Fibroblast of the conjunctiva (primary cell): ENCODE measurements around the gene OLFM1.

ENCODE experiments used
- DNase-seq: peaks from one replicate; pipeline ENCODE4 v3.0.0-alpha.2; 2010; ENCODE audit warnings: low read depth

The OLFM1 gene

DNA sequence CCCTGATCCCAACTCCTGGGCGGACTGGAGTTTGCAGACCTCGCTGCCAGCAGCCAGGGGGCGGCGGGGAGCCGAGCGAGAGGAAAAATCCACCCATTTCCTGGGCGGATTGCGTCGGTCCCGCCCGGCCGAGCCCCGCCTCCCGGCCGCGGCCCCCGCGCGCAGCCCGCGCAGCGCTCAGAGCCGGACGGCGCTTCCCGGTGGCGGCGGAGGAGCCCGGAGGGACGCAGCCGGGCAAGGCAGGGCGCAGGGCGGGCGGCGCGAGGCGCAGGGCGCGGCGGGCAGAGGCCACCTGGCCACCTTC, at the start of gene OLFM1:
TSS of gene OLFM1 (plus strand) at position 180 of the 304 bp plus-strand sequence. CDS start 322 bp downstream, outside the sequence.
- DNase-seq: peak; percentile 21

DNA sequence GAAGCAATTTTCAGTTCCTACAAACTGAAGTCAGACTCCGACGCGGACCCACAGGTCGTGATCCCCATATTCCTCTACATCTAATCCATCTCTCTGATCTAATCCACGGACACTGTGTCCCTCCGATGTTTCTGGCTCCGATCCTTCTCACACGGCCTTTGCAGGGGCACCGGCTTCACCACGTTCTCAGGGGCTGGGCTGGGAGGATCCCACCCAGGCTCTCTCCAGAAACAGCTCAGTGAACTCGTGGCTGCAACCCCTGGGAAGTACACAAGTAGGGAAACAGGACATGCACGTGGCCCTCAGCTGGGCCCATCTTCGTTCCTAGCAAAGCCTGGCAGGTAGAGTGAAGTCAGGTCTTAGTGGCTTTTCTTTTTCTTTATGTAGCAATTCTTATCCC, 49.1 kb upstream of the OLFM1 start:
- no peak for DNase-seq

DNA sequence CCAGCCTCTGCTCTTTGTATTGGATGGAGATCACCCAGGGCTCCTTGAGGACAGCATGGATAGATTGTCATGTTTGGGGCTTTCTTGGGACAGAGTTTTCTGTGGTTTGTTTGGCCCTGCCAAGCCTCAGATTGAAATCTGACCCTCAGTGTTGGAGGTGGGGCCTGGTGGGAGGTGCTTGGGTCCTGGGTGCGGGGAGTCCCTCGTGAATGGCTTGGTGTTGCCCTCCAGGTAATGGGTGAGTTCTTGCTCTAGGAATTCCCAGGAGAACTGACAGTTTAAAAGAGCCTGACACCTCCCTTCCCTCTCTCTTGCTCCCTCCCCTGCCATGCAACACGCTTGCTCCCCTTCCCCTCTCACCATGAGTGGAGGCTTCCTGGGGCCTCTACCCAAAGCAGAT, 48.6 kb upstream of the OLFM1 start:
- DNase-seq: no peak

DNA sequence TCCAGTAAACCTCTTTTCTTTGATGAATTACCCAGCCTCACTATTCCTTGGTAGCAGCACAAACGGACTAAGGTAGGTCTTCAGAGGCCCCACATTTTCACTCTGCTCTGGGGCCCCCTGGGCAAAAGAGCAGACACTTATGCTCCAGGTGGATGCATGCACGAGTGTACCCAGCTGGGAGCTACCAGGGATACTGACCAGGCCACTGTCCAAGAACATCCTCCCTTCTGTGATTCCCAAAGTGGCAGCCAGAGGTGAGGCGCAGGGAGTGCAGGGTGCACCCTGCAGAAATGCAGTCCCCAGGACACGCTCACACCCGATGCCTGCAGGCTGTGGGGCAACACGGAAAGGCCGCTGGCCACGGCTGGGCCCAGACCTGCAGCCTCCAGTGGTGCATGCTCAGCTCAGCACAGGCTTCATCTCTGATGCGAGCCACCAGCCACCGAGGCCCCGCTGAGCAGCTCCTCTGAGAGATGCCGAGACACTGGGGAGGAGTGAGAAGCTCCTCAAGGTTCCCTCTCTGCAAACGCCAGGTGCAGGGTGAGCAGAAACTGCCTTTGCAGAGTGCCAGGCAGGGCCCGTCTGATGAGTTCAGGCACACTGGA, 48.1 kb upstream of the OLFM1 start:
- DNase-seq: no peak

DNA sequence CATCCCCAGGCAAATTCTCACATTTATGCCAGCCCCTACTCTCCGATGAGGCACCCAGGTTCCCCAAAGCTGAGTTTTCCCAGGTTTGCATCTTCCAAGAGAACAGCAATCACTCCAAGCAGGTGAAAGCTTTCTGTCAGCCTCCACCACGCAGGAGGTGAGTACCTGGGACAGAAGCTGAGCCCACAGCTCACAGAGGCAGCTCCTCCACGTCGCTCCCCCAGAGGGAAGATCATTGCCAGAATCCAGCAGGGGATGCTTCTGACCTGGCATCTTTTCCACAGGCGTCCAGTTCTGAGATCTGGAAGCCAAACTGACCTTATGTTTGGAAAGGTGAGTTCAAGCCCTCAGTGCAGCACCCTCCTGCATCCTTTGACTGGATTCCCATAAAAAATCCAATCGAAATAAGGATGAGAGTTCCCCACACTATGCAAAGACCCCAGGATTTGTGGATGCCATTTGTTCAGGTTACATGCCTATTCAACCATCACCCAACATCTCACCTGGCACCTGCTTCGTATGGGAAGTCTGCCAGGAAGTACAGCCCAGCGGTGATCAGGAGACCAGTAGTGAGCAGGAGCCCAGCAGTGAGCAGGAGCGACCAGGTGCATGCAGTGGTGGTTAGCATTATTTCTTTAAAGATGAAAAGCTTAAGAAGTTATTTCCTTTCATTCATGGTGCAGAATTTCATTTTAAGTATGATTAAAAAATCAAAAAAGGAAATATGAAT, 47.4 kb upstream of the OLFM1 start:
- no peak for DNase-seq

DNA sequence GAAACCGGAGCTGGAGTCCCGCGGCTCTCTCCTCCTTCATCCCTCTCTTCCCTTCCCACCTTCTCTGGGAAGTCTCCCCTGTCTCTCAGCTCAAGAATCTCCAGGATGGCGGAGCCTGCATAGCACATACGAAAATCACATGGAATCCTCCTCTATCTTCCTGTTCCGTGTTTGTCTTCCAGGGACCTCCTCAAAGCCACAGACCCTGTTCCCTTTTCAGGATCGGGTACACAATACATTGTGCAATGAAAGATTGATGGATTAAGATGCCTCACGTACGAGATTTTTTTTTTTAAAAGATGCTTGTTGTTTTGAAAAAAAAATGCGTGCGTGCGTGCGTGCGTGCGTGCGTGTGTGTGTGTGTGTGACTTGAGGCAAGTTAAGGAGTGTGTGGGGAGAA, 46.6 kb upstream of the OLFM1 start:
- DNase-seq: no peak

DNA sequence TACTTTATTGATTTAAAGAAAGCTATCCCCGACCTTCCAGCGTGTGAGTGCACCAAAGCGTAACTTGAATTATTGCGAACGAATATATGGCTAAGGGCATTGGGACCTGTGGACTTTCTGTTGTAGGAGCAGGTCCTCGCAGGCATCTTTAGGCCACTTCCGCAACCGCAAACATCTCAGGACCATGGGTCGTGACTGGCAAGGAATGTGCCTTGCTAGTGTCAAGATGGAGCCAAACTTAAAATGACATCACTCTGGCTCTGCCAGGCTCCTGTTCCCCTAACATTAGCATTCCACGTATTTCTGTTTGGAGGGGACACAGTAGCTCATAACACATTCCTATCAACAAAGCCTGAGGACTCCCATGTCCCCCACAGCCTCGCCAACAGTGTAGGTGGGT, 44.1 kb upstream of the OLFM1 start:
- DNase-seq: no peak

DNA sequence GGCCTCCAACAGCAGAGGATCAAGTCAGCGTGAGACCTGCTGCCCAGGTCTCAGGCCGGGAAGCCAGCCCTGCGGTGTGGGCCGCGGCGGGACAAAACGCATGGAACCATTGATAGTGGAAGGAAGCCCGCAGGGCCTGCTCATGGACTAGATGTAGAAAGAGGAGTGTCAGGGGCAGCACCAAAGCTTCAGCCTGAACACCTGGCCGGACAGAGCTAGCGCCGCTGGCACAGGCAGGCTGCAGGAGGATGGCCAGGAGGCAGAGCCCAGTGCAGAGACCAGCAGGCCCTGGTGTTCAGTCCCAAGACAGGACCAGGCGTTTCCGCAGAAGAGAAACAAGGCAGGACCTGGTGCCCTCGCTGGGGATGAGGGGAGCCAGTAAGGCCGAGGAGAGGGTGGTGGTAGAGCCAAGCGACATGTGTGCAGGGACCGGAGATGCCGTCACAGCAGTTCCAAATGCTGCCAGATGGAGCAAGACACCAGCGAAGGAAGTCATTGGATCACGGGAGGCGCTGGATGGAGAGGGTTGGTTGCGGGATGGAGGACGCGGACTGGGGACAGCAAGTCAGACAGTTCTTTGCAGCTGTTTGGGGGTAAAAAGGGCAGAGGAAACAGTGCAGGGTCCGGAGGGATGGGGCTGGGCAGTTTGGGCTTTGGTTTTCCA, 42.1 kb upstream of the OLFM1 start:
- no peak for DNase-seq

DNA sequence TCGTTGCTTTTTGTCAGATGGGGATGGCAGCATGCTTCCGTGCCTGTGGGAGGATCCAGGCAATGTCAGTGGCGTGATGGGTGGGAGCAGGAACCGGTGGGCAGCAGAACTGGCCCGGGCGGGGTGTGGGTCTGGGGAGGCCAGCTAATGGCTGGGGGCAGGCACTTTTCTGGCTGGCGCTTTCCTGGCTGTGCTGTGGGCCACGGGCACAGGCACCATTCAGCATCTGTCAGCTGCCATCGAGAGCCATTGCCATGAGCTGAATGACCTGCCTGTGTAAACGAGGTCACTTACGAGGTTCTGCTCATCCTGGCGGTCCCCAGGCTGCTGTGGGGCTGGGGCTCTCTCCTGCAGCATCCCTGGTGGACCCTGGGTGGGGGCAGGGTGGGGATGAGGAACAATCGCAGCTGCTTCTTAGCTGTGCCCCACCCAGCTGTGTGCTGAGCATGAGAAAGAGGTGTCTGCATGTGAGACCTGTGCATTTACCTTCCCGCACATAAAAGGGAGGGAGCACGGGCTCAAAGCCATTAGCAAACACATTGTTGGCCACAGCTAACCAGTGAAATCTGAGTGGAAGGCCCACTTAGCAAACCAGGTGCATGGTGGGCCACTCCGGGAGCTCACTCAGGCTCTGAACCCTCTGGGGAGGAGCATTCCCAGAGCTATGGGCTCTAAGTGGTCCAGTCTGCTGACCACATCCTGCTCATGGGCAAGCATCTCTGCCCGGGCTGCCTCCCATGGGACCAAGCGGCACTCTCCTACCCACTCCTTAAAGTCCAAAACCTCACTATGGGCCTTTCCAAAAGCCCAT, 41.3 kb upstream of the OLFM1 start:
- DNase-seq: no peak

DNA sequence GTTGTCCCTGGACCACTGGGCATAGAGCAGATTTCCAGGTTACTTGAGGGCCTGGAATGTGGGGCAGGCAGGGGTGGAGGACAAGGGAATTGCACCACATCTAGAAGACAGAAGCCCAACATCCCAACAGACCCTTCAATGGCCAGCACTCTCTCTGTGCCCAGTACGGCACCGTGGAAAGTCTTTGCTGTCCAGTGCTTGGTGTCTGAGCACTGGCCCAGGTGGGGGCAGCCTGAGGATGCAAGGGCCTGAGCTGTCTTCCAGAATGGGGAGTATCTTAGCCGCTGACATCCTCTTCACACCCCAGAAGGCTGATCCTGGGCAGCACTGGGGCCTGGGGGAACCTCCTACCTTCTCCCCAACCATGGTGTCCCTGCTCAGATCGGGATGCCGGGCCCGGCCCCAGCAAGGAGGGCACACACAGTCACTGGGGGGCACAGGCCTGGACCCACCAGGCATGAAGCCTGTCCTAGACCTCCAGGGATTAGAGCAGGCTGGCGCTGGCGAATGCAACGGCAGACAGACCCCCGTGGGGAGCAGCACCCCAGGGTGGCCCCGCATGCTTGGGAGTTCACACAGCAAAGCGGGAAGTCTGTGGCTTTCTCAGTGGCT, 40.6 kb upstream of the OLFM1 start:
- no peak for DNase-seq

DNA sequence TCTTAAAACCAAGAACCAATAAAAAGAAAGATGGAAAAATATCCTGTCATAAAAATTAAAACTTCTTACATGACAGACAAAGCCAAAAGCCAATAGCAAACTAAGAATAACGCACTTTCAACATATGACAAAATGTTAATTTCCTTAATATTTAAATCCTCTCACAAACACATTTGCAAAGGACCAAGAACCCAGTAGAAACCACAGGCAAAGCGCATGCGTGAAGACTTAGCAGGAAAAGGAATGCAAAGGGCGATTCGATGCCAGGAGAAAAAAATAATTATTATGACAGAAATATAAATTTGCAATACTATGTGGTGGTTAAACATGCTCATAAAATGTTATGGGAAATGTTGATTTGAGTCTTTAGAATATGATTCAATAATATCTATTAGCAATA, 39.9 kb upstream of the OLFM1 start:
- no peak for DNase-seq

DNA sequence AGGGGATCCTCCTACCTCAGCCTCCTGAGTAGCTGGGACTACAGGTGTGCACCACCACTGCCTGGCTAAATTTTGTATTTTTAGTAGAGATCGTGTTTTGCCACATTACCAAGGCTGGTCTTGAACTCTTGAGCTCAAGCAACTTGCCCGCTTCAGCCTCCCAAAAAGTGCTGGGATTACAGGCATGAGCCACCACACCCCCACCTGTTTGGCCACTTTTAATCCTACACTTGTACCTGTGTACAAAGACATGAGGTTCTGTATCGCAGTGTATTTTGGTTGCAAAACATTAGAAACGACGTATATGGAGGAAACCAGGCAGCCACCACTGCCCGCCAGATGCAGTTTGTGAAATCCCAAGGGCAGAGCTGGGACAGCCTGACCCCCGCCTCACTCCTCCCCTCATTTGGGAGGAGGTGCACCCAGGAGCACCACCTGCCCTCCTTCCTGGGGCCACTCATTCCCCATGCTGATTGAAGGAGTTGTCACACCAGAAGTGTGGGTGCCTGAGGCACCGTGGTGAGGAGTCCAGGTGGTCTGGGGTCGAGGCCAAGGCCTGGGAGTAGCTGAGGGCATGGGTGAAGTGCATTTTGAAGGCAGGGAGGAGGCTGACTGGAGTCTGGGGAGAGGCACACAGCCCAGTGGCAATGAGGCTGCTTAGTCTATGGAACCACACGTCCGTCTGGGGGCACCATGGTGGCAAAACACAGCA, 39.3 kb upstream of the OLFM1 start:
- DNase-seq: no peak

DNA sequence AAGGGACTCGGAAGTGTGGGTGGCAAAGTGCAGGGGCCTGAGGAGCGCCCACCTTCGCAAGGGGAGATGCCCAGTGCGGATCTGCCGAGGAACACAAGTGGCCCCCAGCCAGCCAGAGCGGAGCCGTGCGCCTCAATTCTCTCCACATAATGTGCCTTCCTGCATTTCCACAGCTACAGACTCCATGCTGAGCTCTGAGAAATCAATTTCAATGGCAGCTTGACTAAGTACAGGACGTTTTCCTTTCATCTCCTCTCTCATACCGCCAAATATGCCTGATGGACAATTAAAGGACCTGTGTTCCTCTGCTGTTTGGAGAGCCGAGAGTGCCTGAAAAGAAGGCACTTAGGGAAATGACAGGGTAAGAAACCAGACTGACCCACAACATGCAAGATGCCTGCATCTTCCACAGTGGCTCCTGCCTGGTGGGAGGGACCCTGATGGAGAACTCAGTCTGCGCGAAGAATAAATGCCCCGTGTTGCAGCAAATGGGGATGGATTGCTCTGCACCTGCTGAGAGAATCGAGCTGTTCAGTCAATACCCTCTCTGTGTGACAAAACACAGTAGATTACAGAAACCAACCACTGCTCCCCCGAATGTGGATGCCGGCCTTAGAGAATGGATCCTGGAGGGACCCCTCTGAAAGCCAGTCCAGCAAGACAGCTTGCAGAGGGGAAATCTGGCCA, 38.6 kb upstream of the OLFM1 start:
- no peak for DNase-seq

DNA sequence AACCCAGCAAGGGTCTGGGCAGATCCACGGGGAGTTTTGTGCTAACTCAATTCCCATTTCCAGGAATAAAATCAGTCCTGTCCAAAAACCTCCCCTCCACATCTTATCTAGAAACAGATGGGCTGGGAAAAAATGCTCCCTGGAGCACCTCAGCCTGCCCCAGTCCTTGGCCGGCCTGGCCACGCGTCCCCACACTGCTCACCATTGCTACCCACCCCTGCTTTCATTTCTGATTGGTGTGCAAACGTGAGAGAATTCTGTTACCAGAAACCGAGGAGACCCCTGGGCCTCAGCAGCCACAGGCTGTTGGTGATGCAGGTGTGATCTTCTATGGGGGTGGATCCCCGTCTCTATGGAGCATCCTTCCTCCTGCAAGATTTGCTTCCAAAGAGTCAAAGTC, 38.0 kb upstream of the OLFM1 start:
- DNase-seq: no peak

DNA sequence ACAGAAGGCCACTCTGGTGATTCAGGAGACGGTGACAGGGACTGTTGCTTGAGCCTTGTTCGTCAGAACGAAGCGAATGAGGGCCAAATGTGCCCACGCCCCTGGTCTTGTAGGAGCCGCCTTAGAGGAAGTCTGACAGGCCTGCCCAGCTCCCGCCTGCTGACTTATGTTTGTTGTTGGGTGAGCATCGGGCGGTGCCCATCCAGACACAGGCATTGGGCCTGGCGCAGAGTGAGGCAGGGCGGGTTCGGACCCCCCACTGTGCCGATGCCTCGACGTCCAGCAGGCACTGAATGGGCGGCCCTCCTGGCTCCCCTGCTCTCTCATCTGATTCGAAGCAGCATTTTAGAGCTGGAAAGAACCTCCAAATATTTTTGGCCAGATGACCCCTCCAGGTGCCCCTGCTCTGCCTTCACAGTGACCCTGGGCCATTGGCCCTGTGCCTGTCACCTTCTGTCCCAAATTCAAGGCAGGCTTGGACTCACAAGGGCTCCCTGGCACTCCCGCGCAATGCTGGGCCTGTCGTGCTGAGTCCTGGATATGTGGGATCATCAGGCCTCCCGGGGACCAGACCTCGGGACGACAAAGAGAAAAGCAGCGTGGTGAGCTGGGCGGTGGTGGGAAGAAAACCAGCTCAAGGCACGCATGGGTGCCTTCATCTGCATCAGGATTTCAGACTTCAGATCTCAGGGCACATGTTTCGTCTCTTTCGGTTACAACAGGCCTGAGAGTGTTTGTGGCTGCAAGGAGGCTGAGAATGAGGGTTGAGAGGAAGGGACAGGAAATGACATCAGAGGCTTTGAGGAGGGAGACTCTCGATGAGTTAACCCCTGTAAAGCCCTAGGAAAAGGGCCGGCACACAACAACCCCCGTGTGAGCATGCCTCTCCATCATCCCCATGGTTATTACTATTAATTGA, 37.1 kb upstream of the OLFM1 start:
- DNase-seq: no peak

DNA sequence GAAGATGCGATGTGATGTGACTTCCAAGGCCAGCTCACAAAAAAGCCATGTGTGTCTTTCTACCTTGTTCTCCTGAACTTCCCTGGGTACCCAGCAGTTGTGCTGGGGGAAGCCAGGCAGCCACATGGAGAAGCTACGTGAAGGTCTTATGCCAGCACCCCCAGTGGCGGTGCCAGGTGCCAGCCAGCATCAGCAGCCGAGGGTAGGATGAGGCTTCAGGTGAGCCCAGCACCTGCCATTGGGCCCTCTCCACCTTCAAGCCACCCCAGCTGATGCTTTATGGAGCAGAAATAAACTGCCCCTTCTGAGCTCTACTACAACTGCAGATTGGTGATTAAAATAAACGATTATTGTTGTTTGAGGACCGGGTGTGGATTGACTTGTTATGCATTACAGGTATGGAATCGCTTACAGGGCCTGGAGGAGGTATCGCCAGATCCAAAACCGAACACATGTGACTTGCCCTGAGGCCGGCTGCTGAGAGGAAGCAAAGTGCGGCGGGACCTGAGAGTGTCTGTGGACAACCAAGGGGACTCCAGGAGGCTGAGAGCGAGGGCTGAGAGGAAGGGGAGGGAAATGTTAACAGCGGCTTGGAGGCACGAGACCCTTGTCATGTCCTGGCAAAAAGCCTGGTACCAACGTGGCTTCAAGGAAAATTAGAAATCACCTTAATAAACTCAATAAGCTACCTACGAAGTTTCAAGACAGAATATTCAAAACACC, 36.0 kb upstream of the OLFM1 start:
- DNase-seq: no peak

DNA sequence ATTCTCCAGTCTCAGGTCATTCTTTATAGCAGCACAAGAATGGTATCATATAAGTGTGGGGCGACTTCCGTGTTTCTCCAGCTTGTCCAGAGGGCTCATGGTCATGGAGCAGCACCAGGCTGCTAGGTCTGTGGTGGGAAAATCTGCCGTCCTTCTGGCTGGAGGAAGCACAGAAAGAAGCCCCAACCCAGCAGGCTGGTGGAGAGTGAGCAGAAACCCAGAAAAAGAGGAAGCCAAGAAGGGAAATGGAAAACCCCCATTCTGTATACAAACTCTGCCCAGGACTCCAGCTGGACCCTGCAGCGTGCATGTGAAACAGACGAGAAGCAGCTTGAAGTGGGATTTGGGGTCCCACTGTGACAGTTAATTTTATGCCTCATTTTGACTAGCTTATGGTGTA, 34.3 kb upstream of the OLFM1 start:
- no peak for DNase-seq

DNA sequence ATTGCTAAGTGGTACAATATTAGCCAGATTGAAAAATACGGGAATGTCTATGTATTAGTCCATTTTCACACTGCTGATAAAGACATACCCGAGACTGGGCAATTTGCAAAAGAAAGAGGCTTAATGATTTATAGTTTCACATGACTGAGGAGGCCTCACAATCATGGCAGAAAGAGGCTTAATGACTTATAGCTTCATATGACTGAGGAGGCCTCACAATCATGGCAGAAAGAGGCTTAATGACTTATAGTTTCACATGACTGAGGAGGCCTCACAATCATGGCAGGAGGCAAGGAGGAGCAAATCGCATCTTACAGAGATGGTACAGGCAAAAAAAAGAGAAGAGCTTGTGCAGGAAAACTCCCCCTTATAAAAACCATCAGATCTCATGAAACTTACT, 32.3 kb upstream of the OLFM1 start:
- no peak for DNase-seq

DNA sequence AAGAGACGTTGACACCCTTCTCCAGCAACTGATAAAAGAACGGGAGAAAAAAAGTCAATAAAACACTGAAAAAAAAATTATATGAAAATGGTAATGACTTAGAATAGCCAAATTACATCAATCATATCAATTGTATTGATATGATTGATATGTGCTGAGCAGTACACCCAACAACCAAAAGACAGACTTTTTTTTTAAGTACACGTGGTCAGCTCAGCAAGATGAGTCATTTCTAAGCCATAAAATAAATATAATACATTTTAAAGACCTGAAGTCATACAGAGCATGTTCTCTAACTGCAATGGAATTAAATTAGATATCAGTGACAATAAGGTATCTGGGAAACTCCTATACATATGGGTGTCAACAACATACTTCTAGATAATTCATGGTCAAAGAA, 30.9 kb upstream of the OLFM1 start:
- DNase-seq: no peak
